ENCODE results near the gene NEDD4L.

DNA sequence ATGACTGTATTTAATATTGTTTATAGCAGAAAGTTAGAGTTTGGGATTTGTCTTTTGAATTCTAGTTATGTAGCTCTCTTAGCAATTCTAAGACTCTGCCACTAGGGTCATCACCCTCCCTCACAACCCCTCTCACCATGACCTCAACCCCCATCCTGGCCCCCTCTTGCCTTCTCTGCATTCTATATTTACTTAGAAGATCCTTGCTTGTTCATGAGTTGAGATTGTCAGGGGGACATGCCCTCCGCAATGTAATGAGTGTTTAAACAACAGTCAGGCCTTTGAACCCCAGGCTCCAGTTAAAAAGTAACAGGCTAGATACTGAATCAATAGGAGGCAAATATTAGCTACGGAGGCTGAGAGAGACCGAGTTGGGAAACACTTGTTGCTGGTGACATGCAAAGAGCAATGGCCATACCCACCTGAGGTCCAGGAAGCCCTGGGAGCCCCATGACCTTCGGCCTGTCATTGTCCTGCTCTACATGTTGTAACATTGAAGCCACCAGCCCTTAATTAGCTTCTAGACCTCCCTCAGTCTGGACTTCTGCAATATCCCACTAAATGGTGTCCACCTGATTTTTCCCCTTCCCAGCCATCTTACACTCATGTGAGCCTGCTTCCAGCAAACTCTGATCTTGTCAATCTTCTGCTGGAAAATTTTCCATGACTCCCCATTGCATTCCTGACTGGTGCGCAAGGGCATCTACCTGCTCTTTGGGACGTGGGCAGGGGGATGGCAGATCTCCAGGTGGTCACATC lies 363.8 kb downstream of the NEDD4L start:
- no peak for TF ChIP-seq POLR2AphosphoS5 (IDR thresholded peaks at IDR 0.05)
- TF ChIP-seq POLR2A (IDR thresholded peaks at IDR 0.05; ENCODE audit: low read depth) = no peak
- TF ChIP-seq, protein P1, sequence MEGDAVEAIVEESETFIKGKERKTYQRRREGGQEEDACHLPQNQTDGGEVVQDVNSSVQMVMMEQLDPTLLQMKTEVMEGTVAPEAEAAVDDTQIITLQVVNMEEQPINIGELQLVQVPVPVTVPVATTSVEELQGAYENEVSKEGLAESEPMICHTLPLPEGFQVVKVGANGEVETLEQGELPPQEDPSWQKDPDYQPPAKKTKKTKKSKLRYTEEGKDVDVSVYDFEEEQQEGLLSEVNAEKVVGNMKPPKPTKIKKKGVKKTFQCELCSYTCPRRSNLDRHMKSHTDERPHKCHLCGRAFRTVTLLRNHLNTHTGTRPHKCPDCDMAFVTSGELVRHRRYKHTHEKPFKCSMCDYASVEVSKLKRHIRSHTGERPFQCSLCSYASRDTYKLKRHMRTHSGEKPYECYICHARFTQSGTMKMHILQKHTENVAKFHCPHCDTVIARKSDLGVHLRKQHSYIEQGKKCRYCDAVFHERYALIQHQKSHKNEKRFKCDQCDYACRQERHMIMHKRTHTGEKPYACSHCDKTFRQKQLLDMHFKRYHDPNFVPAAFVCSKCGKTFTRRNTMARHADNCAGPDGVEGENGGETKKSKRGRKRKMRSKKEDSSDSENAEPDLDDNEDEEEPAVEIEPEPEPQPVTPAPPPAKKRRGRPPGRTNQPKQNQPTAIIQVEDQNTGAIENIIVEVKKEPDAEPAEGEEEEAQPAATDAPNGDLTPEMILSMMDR (IDR thresholded peaks at IDR 0.05) = no peak
- TF ChIP-seq EP300 (IDR thresholded peaks at IDR 0.05) = no peak

Measured in esophagus muscularis mucosa (tissue), 4 donors.